LNCaP clone FGC (cell line): ENCODE results near the gene RUNX3.

Experiments used
- DNase-seq: peaks from one replicate; pipeline ENCODE4 v3.0.0-alpha.2; 2011; ENCODE audit warnings: low read depth
- H3K4me3 ChIP-seq: 2 replicates; pipeline ENCODE4 v1.5.1; 2011; ENCODE audit warnings: mild to moderate bottlenecking, low read depth, low read length, control low read depth
- CTCF ChIP-seq: IDR thresholded peaks from 2 replicates; pipeline ENCODE4 v1.5.1; 2012; ENCODE audit warnings: mild to moderate bottlenecking; ENCODE audit not compliant: control insufficient read depth, insufficient read depth; ENCODE audit errors: extremely low read depth

RUNX3 gene

GRCh38 chr1:24927988-24928688, 1.9 kb downstream of the RUNX3 start:
- H3K4me3 ChIP-seq = no peak overlapping the region
- TF ChIP-seq CTCF = no peak
- DNase-seq = no peak

GRCh38 chr1:24927473-24927872, 2.6 kb downstream of the RUNX3 start:
- H3K4me3 ChIP-seq = no peak overlapping the region

GRCh38 chr1:24926563-24927249, 3.4 kb downstream of the RUNX3 start:
- no peak for TF ChIP-seq CTCF
- H3K4me3 ChIP-seq = no peak overlapping the region

More at GRCh38 chr1:24927473-24927872, 2.6 kb downstream of the RUNX3 start:
- TF ChIP-seq CTCF = no peak
- DNase-seq = no peak

GRCh38 chr1:24925963-24926362, 4.1 kb downstream of the RUNX3 start:
- no peak for DNase-seq
- no peak overlapping the region for H3K4me3 ChIP-seq
- TF ChIP-seq CTCF = no peak

More at GRCh38 chr1:24926563-24927249, 3.4 kb downstream of the RUNX3 start:
- no peak for DNase-seq

- no peak for DNase-seq
- TF ChIP-seq CTCF = no peak
- no peak overlapping the region for H3K4me3 ChIP-seq
Observed at GRCh38 chr1:24925082-24925779, 4.8 kb downstream of the RUNX3 start.

- no peak for DNase-seq
- no peak overlapping the region for H3K4me3 ChIP-seq
- TF ChIP-seq CTCF = no peak
Observed at GRCh38 chr1:24923485-24924113, 6.5 kb downstream of the RUNX3 start.
